Natural killer cell treated with Interleukin-12 subunit alpha and Interleukin-12 subunit beta and Interleukin-15 and Interleukin-18, amount 100 ng/mL, for 72 hours (primary cell): Measurements from ENCODE around the gene PRIM2. TPM values are rescaled to one million over a fixed set of nuclear protein-coding genes. Genes with fewer than 3 reads are reported as not detected.
"Not testable (repeated sequence)": the region's sequence is repeated elsewhere in the genome, so short reads cannot be mapped to it uniquely, and the experiment has no call there.

ENCODE experiments used
- ATAC-seq, 2 donors: fragments of 150-1000 bp; cut with Tn5 transposase in 1 of 2; sonication (Bioruptor Pico), chemical (Tn5 transposase) in 1 of 2; 2 replicates each; pipeline ENCODE4 v1.10.0; 2021
- DNase-seq: peaks from one replicate; pipeline ENCODE4 v3.0.0; 2022; ENCODE audit warnings: low spot score
- H3K27ac Mint-ChIP-seq, 2 donors: 1 replicate in 1 of 2; 2 replicates in 1 of 2; pipeline ENCODE4 v1.8.0; 2022; ENCODE audit warnings: mixed read lengths in 2 of 2, mild to moderate bottlenecking in 1 of 2, moderate library complexity in 1 of 2
- H3K27me3 Mint-ChIP-seq, 2 donors: 1 replicate in 1 of 2; 2 replicates in 1 of 2; pipeline ENCODE4 v1.8.0; 2022; ENCODE audit warnings: mixed read lengths in 2 of 2
- H3K36me3 Mint-ChIP-seq: one replicate; pipeline ENCODE4 v1.8.0; 2022; ENCODE audit warnings: mixed read lengths
- H3K4me1 Mint-ChIP-seq, 2 donors: 1 replicate in 1 of 2; 2 replicates in 1 of 2; pipeline ENCODE4 v1.8.0; 2022; ENCODE audit warnings: low read depth in 2 of 2, mixed read lengths in 2 of 2, mild to moderate bottlenecking in 1 of 2
- H3K4me3 Mint-ChIP-seq: one replicate; pipeline ENCODE4 v1.8.0; 2022; ENCODE audit warnings: mixed read lengths
- H3K9me3 Mint-ChIP-seq: 2 replicates; pipeline ENCODE4 v1.8.0; 2022; ENCODE audit warnings: mixed read lengths
- total RNA-seq, 2 donors: library from RNA; stranded (reverse); gene quantifications; one replicate each; pipeline ENCODE4 v1.2.3, GENCODE V29; 2022

The PRIM2 gene
- total RNA-seq, 2 donors from 2014 or later: 29.1 to 57.3 TPM

GRCh38 chr6:57459781-57460180, 142.4 kb downstream of the PRIM2 start:
- not testable (repeated sequence) for DNase-seq, H3K4me1 Mint-ChIP-seq, H3K36me3 Mint-ChIP-seq, H3K9me3 Mint-ChIP-seq, H3K4me3 Mint-ChIP-seq, H3K27me3 Mint-ChIP-seq, ATAC-seq, H3K27ac Mint-ChIP-seq

DNA sequence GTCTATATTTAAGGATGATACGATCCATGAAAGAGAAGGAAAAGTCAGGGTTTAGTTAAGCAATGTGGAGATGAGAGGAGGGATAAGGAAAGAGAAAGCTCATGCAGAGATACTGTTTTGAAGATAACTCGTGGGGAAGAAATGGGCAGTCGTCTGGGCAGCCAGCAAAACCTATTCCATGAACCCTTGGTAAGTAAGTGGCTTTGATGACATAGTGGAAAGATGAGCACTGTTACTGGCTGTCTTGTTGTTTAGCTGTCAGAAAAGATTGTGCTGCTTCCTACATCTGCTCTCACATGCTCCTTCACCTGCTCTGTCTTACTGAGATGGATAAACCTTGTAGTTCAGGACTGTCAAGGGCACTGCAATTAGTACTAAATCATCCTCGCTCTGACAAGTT, 143.6 kb downstream of the PRIM2 start:
- not testable (repeated sequence) for DNase-seq, H3K9me3 Mint-ChIP-seq, H3K4me3 Mint-ChIP-seq, ATAC-seq, H3K27ac Mint-ChIP-seq, H3K36me3 Mint-ChIP-seq, H3K4me1 Mint-ChIP-seq, H3K27me3 Mint-ChIP-seq

GRCh38 chr6:57463809-57464208, 146.4 kb downstream of the PRIM2 start:
- H3K27ac Mint-ChIP-seq, H3K36me3 Mint-ChIP-seq, ATAC-seq, H3K27me3 Mint-ChIP-seq, DNase-seq, H3K9me3 Mint-ChIP-seq, H3K4me1 Mint-ChIP-seq, H3K4me3 Mint-ChIP-seq: not testable (repeated sequence)

DNA sequence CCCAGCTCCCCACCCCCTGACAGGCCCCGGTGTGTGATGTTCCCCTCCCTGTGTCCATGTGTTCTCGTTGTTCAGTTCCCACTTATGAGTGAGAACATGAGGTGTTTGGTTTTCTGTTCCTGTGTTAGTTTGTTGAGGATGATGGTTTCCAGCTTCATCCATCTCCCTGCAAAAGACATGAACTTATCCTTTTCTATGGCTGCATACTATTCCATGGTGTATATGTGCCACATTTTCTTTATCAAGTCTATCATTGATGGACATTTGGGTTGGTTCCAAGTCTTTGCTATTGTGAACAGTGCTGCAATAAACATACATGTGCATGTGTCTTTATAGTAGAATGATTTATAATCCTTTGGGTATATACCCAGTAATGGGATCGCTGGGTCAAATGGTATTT, 148.5 kb downstream of the PRIM2 start:
- H3K9me3 Mint-ChIP-seq, H3K4me3 Mint-ChIP-seq, H3K4me1 Mint-ChIP-seq, ATAC-seq, H3K27ac Mint-ChIP-seq, H3K27me3 Mint-ChIP-seq, DNase-seq, H3K36me3 Mint-ChIP-seq: not testable (repeated sequence)

DNA sequence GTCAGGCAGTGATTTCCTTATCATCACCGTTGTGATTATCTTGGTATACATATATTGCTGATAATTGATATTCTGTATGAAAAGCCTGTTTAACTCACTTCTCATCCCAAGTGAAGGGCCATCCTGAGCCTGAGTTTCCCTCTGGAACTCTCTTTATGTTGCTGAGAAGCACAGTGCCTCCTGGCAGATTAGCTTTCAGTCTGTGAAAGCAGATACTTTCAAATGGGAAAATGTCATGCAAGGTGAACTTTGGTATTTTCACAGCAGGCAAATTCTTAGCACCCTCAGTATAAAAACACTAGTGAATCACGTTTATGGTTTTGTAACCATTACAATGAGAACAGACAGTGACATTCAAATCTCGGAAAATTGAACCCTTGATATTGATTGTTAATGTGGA, 151.6 kb downstream of the PRIM2 start:
- Mint-ChIP-seq H3K4me3 (no peak overlapping the region), H3K27me3 (no peaks in the 10 kb centered on the region)
- no peak for ATAC-seq

GRCh38 chr6:57470148-57470547, 152.7 kb downstream of the PRIM2 start:
- H3K27me3 Mint-ChIP-seq, DNase-seq, H3K4me1 Mint-ChIP-seq, H3K9me3 Mint-ChIP-seq, H3K27ac Mint-ChIP-seq, H3K4me3 Mint-ChIP-seq, ATAC-seq, H3K36me3 Mint-ChIP-seq: not testable (repeated sequence)

More for the DNA sequence above, 151.6 kb downstream of the PRIM2 start:
- Mint-ChIP-seq H3K4me1 (peaks cover 6 to 8% of the 10 kb centered on the region in 2 donors), H3K9me3 (no peaks in the 10 kb centered on the region), H3K36me3 (no peaks in the 10 kb centered on the region), H3K27ac (no peak overlapping the region)
- no peak for DNase-seq

- H3K27ac Mint-ChIP-seq, H3K36me3 Mint-ChIP-seq, H3K27me3 Mint-ChIP-seq, DNase-seq, H3K9me3 Mint-ChIP-seq, H3K4me3 Mint-ChIP-seq, ATAC-seq, H3K4me1 Mint-ChIP-seq: not testable (repeated sequence)
These were observed 154.0 kb downstream of the PRIM2 start for GRCh38 chr6:57471314-57471864.

DNA sequence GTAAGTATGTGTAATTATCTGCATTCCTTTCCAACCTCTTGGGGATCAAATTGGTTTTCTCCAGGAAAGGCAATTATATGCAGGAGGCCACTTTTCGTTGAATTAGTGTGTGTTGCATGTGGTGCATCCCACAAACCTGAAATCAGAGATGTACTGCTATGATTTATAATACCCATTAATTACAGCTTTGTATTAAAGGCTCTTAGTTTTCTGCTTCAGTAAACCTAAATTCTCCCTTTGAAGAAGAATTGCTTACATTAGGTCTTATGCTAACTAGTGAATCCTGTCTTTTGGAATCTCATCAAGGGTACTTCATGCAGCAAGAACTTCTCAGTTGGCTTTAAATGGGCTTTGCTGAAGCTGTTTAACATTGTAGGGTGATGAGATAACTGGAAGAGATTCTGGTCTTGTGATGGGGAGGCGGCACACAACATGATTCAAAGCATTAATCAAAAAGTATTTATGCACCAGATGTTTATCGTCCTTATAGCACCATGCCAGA, 155.5 kb downstream of the PRIM2 start:
- not testable (repeated sequence) for H3K27ac Mint-ChIP-seq, H3K4me3 Mint-ChIP-seq, DNase-seq, ATAC-seq, H3K9me3 Mint-ChIP-seq, H3K4me1 Mint-ChIP-seq, H3K36me3 Mint-ChIP-seq, H3K27me3 Mint-ChIP-seq

DNA sequence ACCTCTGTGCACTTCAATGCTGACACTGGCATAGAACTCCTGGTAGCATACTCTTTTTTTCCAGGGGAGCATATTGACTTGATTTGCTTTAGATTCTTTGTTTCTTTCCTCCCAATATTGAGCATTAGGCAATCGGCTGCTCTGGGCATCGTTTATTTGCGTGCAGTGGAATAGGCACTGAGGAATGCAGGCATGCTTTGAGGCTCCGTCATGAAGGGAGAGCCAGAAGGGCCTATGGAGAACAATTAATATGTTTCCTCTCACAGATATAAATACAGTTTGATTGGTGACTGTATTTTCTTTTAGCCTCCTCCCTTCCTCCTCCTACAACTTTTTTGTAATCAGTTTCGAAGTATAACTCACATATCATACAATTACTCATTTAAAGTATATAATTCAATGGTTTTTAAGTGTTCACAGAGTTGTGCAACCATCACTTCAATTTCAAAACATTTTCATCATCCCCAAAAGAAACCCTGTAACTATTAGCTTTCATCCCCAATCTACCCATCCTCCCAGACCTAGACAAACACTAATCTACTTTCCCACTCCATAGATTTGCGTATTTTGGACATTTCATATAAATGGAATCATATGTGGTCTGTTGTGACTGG, 157.5 kb downstream of the PRIM2 start:
- H3K4me3 Mint-ChIP-seq, H3K27me3 Mint-ChIP-seq, H3K36me3 Mint-ChIP-seq, H3K9me3 Mint-ChIP-seq, H3K27ac Mint-ChIP-seq, ATAC-seq, DNase-seq: not testable (repeated sequence)
- peaks cover 9 to 11% of the 10 kb centered on the region in 2 donors for H3K4me1 Mint-ChIP-seq

- H3K4me3 Mint-ChIP-seq, H3K27me3 Mint-ChIP-seq, ATAC-seq, H3K27ac Mint-ChIP-seq, H3K36me3 Mint-ChIP-seq, H3K9me3 Mint-ChIP-seq, DNase-seq: not testable (repeated sequence)
- peaks cover 9 to 12% of the 10 kb centered on the region in 2 donors for H3K4me1 Mint-ChIP-seq
These were observed 158.2 kb downstream of the PRIM2 start for GRCh38 chr6:57475656-57476055.

- not testable (repeated sequence) for H3K9me3 Mint-ChIP-seq, H3K4me1 Mint-ChIP-seq, DNase-seq, H3K27me3 Mint-ChIP-seq, H3K36me3 Mint-ChIP-seq, H3K4me3 Mint-ChIP-seq, H3K27ac Mint-ChIP-seq, ATAC-seq
These were observed 162.8 kb downstream of the PRIM2 start for GRCh38 chr6:57480194-57480593.

DNA sequence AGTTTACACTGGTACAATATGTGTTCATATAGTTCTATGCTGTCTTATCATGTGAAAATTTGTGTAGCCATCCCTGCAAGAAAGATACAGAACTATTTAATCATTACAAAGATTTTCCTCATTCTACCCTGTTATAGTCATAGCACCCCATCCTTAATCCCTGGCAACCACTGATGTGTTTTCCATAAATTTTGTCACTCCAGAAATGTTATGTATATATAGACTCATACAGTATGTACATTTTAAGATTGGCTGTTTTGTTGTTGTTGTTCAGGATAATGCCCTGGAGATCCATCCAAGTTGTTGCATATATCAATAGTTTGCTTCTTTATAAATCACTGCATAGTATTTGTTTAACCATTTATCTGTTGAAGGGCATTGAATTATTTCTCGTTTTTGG, 163.7 kb downstream of the PRIM2 start:
- not testable (repeated sequence) for ATAC-seq, H3K27me3 Mint-ChIP-seq, H3K36me3 Mint-ChIP-seq, H3K27ac Mint-ChIP-seq, H3K4me3 Mint-ChIP-seq, DNase-seq, H3K9me3 Mint-ChIP-seq
- H3K4me1 Mint-ChIP-seq: peaks cover 10 to 13% of the 10 kb centered on the region in 2 donors

DNA sequence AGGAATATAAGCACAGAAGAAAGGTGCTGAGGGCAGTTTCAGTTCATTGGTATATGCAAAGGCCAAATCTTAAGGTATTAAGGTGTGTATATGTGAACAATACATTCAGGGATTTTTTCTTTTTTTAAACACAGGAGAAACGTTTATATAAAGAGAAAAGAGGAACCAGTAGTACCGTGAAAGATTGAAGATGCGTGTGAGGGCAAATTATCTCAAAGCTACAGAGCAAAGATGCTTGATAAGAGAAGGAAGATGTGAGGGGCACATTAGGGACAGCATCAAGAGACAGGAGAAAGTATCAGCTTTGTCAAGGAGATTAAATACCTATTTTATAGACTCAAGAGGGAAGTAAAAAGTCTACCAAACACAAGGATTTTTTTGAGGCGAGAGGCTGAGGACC, 165.0 kb downstream of the PRIM2 start:
- not testable (repeated sequence) for H3K4me3 Mint-ChIP-seq, DNase-seq, H3K27me3 Mint-ChIP-seq, H3K36me3 Mint-ChIP-seq, H3K9me3 Mint-ChIP-seq, H3K27ac Mint-ChIP-seq, ATAC-seq
- peaks cover 10 to 14% of the 10 kb centered on the region in 2 donors for H3K4me1 Mint-ChIP-seq

DNA sequence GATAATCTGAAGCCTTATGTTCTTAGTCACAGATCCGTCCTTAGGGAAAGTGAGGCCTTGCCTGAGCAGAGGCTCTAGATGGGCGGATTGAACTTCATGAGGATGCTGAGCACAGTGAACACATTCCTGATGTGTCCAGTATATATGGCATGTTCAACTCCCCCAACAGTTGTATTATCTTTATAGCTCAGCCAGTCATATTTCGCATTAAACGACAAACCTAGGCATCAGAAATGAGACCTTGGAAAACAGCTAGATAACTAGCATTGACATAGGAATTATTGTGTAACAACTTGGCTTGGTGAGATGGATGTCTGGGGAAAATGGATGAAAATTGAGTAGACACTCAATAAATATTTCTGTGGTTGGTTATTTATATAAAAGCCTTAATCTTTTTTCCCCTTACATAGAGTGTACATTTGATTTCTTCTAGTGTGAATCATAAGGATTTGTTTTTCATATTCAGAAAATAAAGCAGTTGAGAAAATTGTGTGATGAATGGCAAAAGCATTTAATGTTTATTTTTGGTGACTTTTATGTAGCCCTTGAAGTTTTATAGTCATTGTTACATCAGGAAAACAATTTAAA, 169.2 kb downstream of the PRIM2 start:
- not testable (repeated sequence) for H3K4me1 Mint-ChIP-seq, H3K27me3 Mint-ChIP-seq, ATAC-seq, H3K36me3 Mint-ChIP-seq, DNase-seq, H3K27ac Mint-ChIP-seq, H3K9me3 Mint-ChIP-seq, H3K4me3 Mint-ChIP-seq
